ENCODE data around the gene ERLEC1. TPM values are rescaled to one million over a fixed set of nuclear protein-coding genes. Genes with fewer than 3 reads are reported as not detected.

Gene ERLEC1
- polyA plus RNA-seq, 1 donor from 2014 or later: 88.6 TPM

DNA sequence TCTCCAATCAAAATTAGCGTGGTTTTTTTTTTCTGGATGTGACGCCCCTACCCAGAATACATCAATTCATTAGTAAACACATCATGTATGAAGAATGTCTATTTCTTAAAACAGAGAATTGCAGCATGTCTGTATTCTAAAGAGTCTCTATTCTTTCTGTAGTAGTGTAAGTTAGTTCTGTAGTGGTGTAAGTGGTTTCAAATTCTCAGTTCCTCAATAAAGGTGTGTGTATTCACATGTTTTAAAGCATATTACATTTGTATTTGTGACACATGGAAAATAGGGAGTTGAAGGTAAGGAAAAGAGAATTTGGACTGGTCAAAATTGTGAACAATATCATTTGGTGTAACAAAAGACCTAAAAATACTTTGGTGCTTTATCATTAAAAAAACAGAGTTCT lies 80.9 kb downstream of the ERLEC1 start:
- Histone ChIP-seq H3K79me2 (replicated peaks; ENCODE audit: insufficient read depth, low read length) (no peaks in the 10 kb centered on the region), H3K9ac (ENCODE audit: low read length) (no peak overlapping the region), H3K27ac (ENCODE audit: low read length) (no peak overlapping the region), H3K9me3 (ENCODE audit: low read length) (no peaks in the 10 kb centered on the region), H3K4me2 (ENCODE audit: low read length) (no peak overlapping the region), H3F3A (ENCODE audit: insufficient read depth, low read length, poor library complexity, severe bottlenecking) (no peaks in the 10 kb centered on the region), H3K36me3 (ENCODE audit: insufficient read depth, low read length) (peaks cover 7% of the 10 kb centered on the region), H2AFZ (ENCODE audit: low read depth, low read length) (no peak overlapping the region), H3K27me3 (ENCODE audit: insufficient read depth, low read depth, low read length) (no peaks in the 10 kb centered on the region), H3K9me2 (ENCODE audit: insufficient read depth, low read length) (no peaks in the 10 kb centered on the region), H4K20me1 (ENCODE audit: insufficient read depth) (no peaks in the 10 kb centered on the region), H3K4me3 (ENCODE audit: low read length) (no peak overlapping the region)
- TF ChIP-seq EP300 (conservative IDR thresholded peaks at IDR 0.05; ENCODE audit: poor library complexity, severe bottlenecking) (no peak), TAF1 (IDR thresholded peaks at IDR 0.05; ENCODE audit: low read depth) (no peak), RAD21 (conservative IDR thresholded peaks at IDR 0.05) (no peak), EZH2 (IDR thresholded peaks at IDR 0.05; ENCODE audit: borderline replicate concordance, insufficient read depth, low read length, poor library complexity, severe bottlenecking) (no peak), POLR2AphosphoS5 (IDR thresholded peaks at IDR 0.05) (no peak), SMC3 (conservative IDR thresholded peaks at IDR 0.05; ENCODE audit: poor library complexity) (no peak), MXI1 (conservative IDR thresholded peaks at IDR 0.05; ENCODE audit: poor library complexity, severe bottlenecking) (no peak)
- TF ChIP-seq, protein P1, sequence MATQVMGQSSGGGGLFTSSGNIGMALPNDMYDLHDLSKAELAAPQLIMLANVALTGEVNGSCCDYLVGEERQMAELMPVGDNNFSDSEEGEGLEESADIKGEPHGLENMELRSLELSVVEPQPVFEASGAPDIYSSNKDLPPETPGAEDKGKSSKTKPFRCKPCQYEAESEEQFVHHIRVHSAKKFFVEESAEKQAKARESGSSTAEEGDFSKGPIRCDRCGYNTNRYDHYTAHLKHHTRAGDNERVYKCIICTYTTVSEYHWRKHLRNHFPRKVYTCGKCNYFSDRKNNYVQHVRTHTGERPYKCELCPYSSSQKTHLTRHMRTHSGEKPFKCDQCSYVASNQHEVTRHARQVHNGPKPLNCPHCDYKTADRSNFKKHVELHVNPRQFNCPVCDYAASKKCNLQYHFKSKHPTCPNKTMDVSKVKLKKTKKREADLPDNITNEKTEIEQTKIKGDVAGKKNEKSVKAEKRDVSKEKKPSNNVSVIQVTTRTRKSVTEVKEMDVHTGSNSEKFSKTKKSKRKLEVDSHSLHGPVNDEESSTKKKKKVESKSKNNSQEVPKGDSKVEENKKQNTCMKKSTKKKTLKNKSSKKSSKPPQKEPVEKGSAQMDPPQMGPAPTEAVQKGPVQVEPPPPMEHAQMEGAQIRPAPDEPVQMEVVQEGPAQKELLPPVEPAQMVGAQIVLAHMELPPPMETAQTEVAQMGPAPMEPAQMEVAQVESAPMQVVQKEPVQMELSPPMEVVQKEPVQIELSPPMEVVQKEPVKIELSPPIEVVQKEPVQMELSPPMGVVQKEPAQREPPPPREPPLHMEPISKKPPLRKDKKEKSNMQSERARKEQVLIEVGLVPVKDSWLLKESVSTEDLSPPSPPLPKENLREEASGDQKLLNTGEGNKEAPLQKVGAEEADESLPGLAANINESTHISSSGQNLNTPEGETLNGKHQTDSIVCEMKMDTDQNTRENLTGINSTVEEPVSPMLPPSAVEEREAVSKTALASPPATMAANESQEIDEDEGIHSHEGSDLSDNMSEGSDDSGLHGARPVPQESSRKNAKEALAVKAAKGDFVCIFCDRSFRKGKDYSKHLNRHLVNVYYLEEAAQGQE (IDR thresholded peaks at IDR 0.05; ENCODE audit: borderline replicate concordance): no peak
- TF ChIP-seq, protein P2, sequence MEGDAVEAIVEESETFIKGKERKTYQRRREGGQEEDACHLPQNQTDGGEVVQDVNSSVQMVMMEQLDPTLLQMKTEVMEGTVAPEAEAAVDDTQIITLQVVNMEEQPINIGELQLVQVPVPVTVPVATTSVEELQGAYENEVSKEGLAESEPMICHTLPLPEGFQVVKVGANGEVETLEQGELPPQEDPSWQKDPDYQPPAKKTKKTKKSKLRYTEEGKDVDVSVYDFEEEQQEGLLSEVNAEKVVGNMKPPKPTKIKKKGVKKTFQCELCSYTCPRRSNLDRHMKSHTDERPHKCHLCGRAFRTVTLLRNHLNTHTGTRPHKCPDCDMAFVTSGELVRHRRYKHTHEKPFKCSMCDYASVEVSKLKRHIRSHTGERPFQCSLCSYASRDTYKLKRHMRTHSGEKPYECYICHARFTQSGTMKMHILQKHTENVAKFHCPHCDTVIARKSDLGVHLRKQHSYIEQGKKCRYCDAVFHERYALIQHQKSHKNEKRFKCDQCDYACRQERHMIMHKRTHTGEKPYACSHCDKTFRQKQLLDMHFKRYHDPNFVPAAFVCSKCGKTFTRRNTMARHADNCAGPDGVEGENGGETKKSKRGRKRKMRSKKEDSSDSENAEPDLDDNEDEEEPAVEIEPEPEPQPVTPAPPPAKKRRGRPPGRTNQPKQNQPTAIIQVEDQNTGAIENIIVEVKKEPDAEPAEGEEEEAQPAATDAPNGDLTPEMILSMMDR (IDR thresholded peaks at IDR 0.05; ENCODE audit: poor library complexity, severe bottlenecking): no peak

Small RNAs within 50 kb of the gene (small RNA-seq; reads per million reads assigned to genes)
- gene MIR3682: 0 to 1.6 (median 1.6) reads per million in 3 experiments

Other genes with a start within 250 kb of the ERLEC1 start
- 6.3 and 7.7 TPM in 2 replicates for gene CHAC2, start 19.2 kb upstream of the ERLEC1 start, polyA plus RNA-seq
- 54.3 and 60.4 TPM in 2 replicates for gene ASB3, start 91 bp upstream of the ERLEC1 start, polyA plus RNA-seq
- gene GPR75, start 72.9 kb downstream of the ERLEC1 start, polyA plus RNA-seq: 1.6 TPM in 2 replicates
- gene PSME4, start 183.9 kb downstream of the ERLEC1 start, polyA plus RNA-seq: 20.4 and 23.4 TPM in 2 replicates

All from neural cell (in vitro differentiated cells).